LNCaP clone FGC (cell line): ENCODE results near the gene FRMPD1.

Experiments used
- DNase-seq: peaks from one replicate; pipeline ENCODE4 v3.0.0-alpha.2; 2011; ENCODE audit warnings: low read depth
- H3K4me3 ChIP-seq: 2 replicates; pipeline ENCODE4 v1.5.1; 2011; ENCODE audit warnings: mild to moderate bottlenecking, low read depth, low read length, control low read depth
- TF ChIP-seq, protein P1 (sequence below): IDR thresholded peaks from 2 replicates; pipeline ENCODE4 v1.5.1; 2012; ENCODE audit warnings: mild to moderate bottlenecking; ENCODE audit not compliant: control insufficient read depth, insufficient read depth; ENCODE audit errors: extremely low read depth

FRMPD1 gene

DNA sequence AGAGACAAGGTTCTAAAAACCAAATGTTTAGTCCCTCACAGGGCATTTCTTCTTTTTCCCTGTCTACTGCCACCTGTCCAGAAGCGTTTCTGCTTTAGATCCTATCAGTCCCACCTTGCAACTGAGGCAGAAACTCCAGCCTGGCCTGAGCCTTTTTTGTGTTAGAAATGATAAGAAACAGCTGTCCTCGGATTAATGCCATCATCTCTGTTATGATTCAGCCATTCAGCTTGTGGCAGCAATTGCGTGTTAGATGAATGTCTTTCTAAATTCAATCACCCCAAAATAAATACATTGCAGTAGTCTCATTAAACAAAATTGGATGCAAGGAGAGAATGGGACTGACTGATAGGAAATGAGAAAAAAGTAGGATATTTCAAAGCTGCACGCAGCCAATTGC, 28.3 kb upstream of the FRMPD1 start:
- DNase-seq = no peak
- TF ChIP-seq, protein P1, sequence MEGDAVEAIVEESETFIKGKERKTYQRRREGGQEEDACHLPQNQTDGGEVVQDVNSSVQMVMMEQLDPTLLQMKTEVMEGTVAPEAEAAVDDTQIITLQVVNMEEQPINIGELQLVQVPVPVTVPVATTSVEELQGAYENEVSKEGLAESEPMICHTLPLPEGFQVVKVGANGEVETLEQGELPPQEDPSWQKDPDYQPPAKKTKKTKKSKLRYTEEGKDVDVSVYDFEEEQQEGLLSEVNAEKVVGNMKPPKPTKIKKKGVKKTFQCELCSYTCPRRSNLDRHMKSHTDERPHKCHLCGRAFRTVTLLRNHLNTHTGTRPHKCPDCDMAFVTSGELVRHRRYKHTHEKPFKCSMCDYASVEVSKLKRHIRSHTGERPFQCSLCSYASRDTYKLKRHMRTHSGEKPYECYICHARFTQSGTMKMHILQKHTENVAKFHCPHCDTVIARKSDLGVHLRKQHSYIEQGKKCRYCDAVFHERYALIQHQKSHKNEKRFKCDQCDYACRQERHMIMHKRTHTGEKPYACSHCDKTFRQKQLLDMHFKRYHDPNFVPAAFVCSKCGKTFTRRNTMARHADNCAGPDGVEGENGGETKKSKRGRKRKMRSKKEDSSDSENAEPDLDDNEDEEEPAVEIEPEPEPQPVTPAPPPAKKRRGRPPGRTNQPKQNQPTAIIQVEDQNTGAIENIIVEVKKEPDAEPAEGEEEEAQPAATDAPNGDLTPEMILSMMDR = no peak
- H3K4me3 ChIP-seq = no peak overlapping the region

DNA sequence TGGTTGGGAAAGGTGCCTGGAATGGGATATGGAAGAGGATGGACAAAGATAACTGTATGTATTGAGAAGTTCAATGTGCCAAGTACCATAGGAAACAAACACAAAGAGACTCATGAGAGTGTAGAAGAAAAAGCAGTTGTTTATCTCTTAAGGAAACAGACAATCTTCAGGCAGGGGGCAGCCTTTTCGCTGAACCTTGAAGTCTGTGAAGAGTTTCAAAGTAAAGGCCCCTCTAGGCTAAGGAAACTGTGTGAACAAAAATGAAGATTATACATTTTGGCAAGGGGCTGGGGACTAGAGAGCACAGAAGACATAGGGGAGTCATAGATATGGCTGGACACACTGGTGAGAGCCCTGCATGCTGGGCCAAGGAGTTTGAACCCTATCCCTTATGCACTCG, 27.5 kb upstream of the FRMPD1 start:
- no peak for DNase-seq
- H3K4me3 ChIP-seq = no peak overlapping the region
- TF ChIP-seq, protein P1 = no peak

DNA sequence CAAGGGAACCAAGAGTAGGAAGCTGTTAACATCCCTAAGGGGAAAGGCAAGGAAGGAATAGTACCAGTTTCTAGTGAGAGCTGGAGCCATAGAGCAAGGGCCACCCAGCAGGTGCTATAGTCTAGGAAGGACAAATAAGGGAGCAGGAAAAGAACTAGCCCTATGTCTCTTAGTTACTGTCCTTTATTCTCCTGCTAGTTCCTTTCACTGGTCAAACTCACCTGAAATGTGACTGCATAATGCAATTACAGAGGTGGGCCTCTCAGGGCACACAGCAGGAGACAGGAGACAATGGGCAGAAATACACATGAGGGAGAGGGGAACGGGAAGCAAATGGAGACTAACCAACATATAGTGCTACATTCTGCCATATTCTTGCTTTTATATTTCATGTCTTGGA, 26.7 kb upstream of the FRMPD1 start:
- TF ChIP-seq, protein P1 = no peak
- no peak overlapping the region for H3K4me3 ChIP-seq
- no peak for DNase-seq

DNA sequence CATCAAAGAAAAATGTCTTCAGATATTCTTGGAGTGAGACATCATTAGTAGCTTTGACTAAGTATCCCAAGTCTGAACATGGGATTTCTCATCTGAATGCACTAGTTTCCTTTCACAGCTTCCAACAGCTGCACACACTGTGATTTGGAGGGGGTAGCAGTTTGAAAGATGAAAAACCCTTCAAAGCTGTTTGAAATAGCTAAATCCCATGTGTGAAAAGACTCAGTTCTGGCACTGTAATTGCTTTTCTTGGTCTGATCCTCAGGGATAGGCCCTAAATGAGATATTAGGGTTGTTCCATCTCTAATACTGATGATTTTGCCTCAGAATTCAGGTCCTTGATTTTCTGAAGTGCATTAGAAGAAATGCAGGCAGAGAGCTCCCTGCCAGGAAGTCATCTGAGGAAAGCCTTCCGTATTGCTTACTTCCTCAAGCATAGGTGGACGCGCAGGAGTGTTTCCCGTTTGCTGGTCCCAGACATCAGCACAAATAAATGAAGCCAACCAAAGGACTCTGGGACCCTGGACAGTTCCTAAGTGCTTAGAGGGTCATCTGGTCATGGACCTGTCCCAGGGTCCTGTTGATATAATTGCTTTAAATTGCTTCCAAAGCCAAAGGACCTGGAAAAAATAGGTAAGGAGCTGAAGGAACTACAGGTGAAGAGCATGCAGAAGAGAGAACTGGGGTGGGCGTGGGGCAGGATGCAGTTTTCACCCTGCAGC, 25.6 kb upstream of the FRMPD1 start:
- H3K4me3 ChIP-seq = no peak overlapping the region
- no peak for DNase-seq
- TF ChIP-seq, protein P1 = no peak

DNA sequence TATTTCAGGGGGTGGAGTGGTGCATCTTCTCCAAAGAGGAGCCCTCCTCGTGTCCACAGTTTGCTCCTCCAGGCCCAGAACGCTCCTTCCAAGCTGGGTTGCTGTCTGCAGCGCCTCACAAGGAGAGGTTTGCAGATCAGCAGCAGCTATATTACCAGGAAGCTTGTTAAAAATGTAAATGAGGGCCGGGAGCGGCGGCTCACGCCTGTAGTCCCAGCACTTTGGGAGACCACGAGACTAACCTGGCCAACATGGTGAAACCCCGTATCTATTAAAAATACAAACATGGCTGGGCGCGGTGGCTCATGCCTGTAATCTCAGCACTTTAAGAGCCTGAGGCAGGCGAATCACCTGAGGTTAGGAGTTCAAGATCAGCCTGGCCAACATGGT, 25.0 kb upstream of the FRMPD1 start:
- TF ChIP-seq, protein P1 = no peak
- no peak for DNase-seq
- no peak overlapping the region for H3K4me3 ChIP-seq

DNA sequence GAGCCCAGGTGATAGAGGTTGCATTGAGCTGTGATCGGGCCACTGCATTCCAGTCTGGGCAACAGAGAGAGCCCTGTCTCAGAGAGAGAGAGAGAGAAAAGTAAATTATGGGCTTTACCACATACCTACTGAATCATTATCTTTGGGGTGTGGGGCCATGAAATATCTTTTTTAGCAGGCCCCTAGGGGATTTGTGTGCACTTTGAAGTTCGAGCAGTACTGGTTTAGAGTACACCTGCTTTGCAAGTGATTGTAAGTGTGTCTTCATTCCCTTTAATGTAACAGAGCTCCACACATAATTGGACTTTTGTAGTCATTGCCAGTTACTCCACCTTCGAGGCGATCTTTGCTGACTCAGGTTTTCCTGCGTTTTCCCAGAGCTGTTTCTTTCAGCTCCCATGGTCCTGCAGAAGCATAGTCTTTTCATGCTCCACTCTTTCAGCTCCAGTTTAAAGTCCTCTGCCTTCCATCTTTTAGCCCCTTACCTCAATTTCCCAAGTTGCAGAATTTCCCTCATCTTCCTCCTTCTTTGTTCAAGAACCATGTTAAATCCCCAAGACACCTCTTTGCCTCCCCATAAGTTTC, 24.0 kb upstream of the FRMPD1 start:
- TF ChIP-seq, protein P1 = no peak
- H3K4me3 ChIP-seq = no peak overlapping the region
- no peak for DNase-seq

DNA sequence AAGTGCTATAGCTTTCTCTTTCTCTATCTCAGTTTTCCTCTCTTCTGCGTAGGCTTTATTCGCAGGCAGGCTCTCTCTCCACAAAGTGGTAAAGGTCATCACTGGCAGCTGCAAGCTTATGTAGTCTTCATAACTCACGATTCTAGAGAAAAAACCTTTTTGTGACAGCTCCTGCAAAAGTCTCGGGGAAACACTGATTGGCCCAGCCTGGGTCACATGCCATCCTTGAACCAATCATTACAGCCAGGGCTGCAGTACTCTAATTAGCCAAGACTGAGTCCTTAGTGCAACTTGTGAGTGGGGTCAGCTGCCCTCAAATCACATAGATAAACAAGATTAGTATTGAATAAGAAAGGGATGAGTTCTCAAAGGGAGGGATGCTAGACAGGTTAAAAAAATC, 18.3 kb upstream of the FRMPD1 start:
- no peak overlapping the region for H3K4me3 ChIP-seq
- TF ChIP-seq, protein P1 = no peak
- DNase-seq = no peak
